HEK293 (cell line): Measurements from ENCODE around the gene RNH1.

ENCODE experiments used
- CTCF ChIA-PET: fragments of 350-600 bp; formaldehyde crosslinking; extraction: SDS; loops from one replicate; lab custom pipeline; 2021; ENCODE audit warnings: antibody characterized with exemption; lab: Yijun Ruan, JAX
- POLR2A ChIA-PET: fragments of 300-600 bp; formaldehyde crosslinking; extraction: SDS; loops from one replicate; lab custom pipeline; 2020; ENCODE audit warnings: antibody characterized with exemption, inconsistent platforms; lab: Yijun Ruan, JAX
- H3K27ac ChIP-seq: fragments of 200-500 bp; sonication (Bioruptor generic); 2 replicates; pipeline ENCODE4 v1.5.1; 2014; ENCODE audit warnings: low read depth, low read length, control low read depth, inconsistent platforms; ENCODE audit errors: extremely low read depth
- H3K36me3 ChIP-seq, 2 experiments: fragments of 200-500 bp in 1 of 2; sonication (Bioruptor generic) in 1 of 2; 1 replicate in 1 of 2; 2 replicates in 1 of 2; pipeline ENCODE4 v1.5.1; 2014 to 2017; ENCODE audit warnings: inconsistent platforms in 2 of 2, low read length in 2 of 2; ENCODE audit not compliant: control insufficient read depth in 2 of 2, insufficient read depth in 1 of 2
- H3K4me1 ChIP-seq: fragments of 200-500 bp; sonication (Bioruptor generic); 2 replicates; pipeline ENCODE4 v1.5.1; 2014; ENCODE audit warnings: mild to moderate bottlenecking, low read length, inconsistent platforms; ENCODE audit not compliant: control insufficient read depth, insufficient read depth
- H3K4me3 ChIP-seq: 2 replicates; pipeline ENCODE4 v1.5.1; 2011; ENCODE audit warnings: low read depth, mild to moderate bottlenecking, control low read depth, low read length, moderate library complexity
- H3K9me3 ChIP-seq: fragments of 200-500 bp; sonication (Bioruptor generic); 2 replicates; pipeline ENCODE4 v1.5.1; 2014; ENCODE audit warnings: low read depth, low read length, inconsistent platforms; ENCODE audit not compliant: control insufficient read depth, insufficient read depth
- GFI1B ChIP-seq: fragments of 450-650 bp; formaldehyde crosslinking; IDR thresholded peaks from 2 replicates; pipeline ENCODE4 v1.5.1; 2016; ENCODE audit warnings: missing biosample characterization, missing genetic modification characterization
- HOXA7 ChIP-seq: sonication (generic); formaldehyde crosslinking; IDR thresholded peaks from 2 replicates; pipeline ENCODE4 v1.8.1; 2022; ENCODE audit warnings: missing genetic modification reagents, borderline replicate concordance
- KLF1 ChIP-seq: fragments of 450-650 bp; formaldehyde crosslinking; IDR thresholded peaks from 2 replicates; pipeline ENCODE4 v1.5.1; 2016; ENCODE audit warnings: missing biosample characterization, missing genetic modification characterization
- KLF7 ChIP-seq: fragments of 450-650 bp; formaldehyde crosslinking; IDR thresholded peaks from 2 replicates; pipeline ENCODE4 v1.5.1; 2016; ENCODE audit warnings: missing biosample characterization, missing genetic modification characterization, borderline replicate concordance
- KLF8 ChIP-seq: fragments of 450-650 bp; formaldehyde crosslinking; IDR thresholded peaks from 2 replicates; pipeline ENCODE4 v1.5.1; 2016; ENCODE audit warnings: missing biosample characterization, missing genetic modification characterization
- MZF1 ChIP-seq: fragments of 450-650 bp; formaldehyde crosslinking; IDR thresholded peaks from 2 replicates; pipeline ENCODE4 v1.5.1; 2017; ENCODE audit warnings: missing biosample characterization, missing genetic modification characterization, borderline replicate concordance
- SP7 ChIP-seq: fragments of 450-650 bp; formaldehyde crosslinking; IDR thresholded peaks from 2 replicates; pipeline ENCODE4 v1.5.1; 2016; ENCODE audit warnings: missing biosample characterization, missing genetic modification characterization
- YY1 ChIP-seq: fragments of 450-650 bp; formaldehyde crosslinking; IDR thresholded peaks from 2 replicates; pipeline ENCODE4 v1.5.1; 2018; ENCODE audit warnings: missing biosample characterization, missing genetic modification characterization
- ZBTB8A ChIP-seq: fragments of 450-650 bp; formaldehyde crosslinking; IDR thresholded peaks from 2 replicates; pipeline ENCODE4 v1.5.1; 2016; ENCODE audit warnings: missing biosample characterization, missing genetic modification characterization
- ZIC2 ChIP-seq: fragments of 450-650 bp; formaldehyde crosslinking; IDR thresholded peaks from 2 replicates; pipeline ENCODE4 v1.5.1; 2016; ENCODE audit warnings: missing biosample characterization, missing genetic modification characterization
- ZNF121 ChIP-seq: fragments of 450-650 bp; formaldehyde crosslinking; IDR thresholded peaks from 2 replicates; pipeline ENCODE4 v1.5.1; 2016; ENCODE audit warnings: missing biosample characterization, missing genetic modification characterization
- ZNF138 ChIP-seq: fragments of 450-650 bp; formaldehyde crosslinking; IDR thresholded peaks from 2 replicates; pipeline ENCODE4 v1.5.1; 2016; ENCODE audit warnings: missing biosample characterization, missing genetic modification characterization, borderline replicate concordance
- ZNF155 ChIP-seq: fragments of 450-650 bp; formaldehyde crosslinking; IDR thresholded peaks from 2 replicates; pipeline ENCODE4 v1.5.1; 2016; ENCODE audit warnings: missing biosample characterization, missing genetic modification characterization
- ZNF175 ChIP-seq: fragments of 450-650 bp; formaldehyde crosslinking; IDR thresholded peaks from 2 replicates; pipeline ENCODE4 v1.5.1; 2016; ENCODE audit warnings: missing biosample characterization, missing genetic modification characterization
- ZNF221 ChIP-seq: fragments of 450-650 bp; formaldehyde crosslinking; IDR thresholded peaks from 2 replicates; pipeline ENCODE4 v1.5.1; 2017; ENCODE audit warnings: missing biosample characterization, missing genetic modification characterization, borderline replicate concordance
- ZNF26 ChIP-seq: fragments of 450-650 bp; formaldehyde crosslinking; IDR thresholded peaks from 2 replicates; pipeline ENCODE4 v1.5.1; 2016; ENCODE audit warnings: missing biosample characterization, missing genetic modification characterization
- ZNF433 ChIP-seq: fragments of 450-650 bp; formaldehyde crosslinking; IDR thresholded peaks from 2 replicates; pipeline ENCODE4 v1.5.1; 2016; ENCODE audit warnings: missing biosample characterization, missing genetic modification characterization, low read depth
- ZNF560 ChIP-seq: fragments of 450-650 bp; formaldehyde crosslinking; IDR thresholded peaks from 2 replicates; pipeline ENCODE4 v1.5.1; 2017; ENCODE audit warnings: missing biosample characterization, missing genetic modification characterization, borderline replicate concordance
- ZNF600 ChIP-seq: fragments of 450-650 bp; formaldehyde crosslinking; IDR thresholded peaks from 2 replicates; pipeline ENCODE4 v1.5.1; 2016; ENCODE audit warnings: missing biosample characterization, missing genetic modification characterization
- ZNF768 ChIP-seq: fragments of 450-650 bp; formaldehyde crosslinking; IDR thresholded peaks from 2 replicates; pipeline ENCODE4 v1.5.1; 2018; ENCODE audit warnings: missing biosample characterization, mild to moderate bottlenecking, missing genetic modification characterization

Gene RNH1

GRCh38 chr11:457111-457760 is 49.8 kb downstream of the RNH1 start (continued):
- no peak for TF ChIP-seq ZNF155 (tag by site-specific recombination)
- TF ChIP-seq ZNF221 (tag by site-specific recombination): no peak

- no peaks in the 10 kb centered on the region for H3K9me3 ChIP-seq
- TF ChIP-seq ZNF121 (tag by site-specific recombination): no peak
- TF ChIP-seq ZIC2: peak; percentile 34; the same call in 1 of the 2 replicates
- no peak overlapping the region for H3K4me3 ChIP-seq
- H3K27ac ChIP-seq: no peak overlapping the region
- POLR2A ChIA-PET: no interaction called here
- no peaks in the 10 kb centered on the region for H3K4me1 ChIP-seq
- CTCF ChIA-PET: interaction anchor here (0.5 kb wide), 1 partner anchor 16 kb away, joined by 3 read pairs; no protein-coding TSS in a partner anchor
- peaks cover 0 to 80% of the 10 kb centered on the region in 2 experiments; a peak in 1 of 3 replicates for H3K36me3 ChIP-seq
These were observed 50.5 kb downstream of the RNH1 start for GRCh38 chr11:456533-456932.

GRCh38 chr11:455566-456147 is 51.4 kb downstream of the RNH1 start:
- CTCF ChIA-PET: interaction anchor here (0.5 to 0.7 kb wide), 2 partner anchors 10 to 15 kb away, joined by 3 to 5 read pairs; no protein-coding TSS in a partner anchor
- H3K36me3 ChIP-seq: peaks cover 0 to 72% of the 10 kb centered on the region in 2 experiments; a peak in 1 of 3 replicates
- POLR2A ChIA-PET: no interaction called here

GRCh38 chr11:454801-455565 is 52.1 kb downstream of the RNH1 start:
- POLR2A ChIA-PET: interaction anchor here (0.6 kb wide), 1 partner anchor 254 kb away, joined by 3 read pairs; no protein-coding TSS in a partner anchor

More at GRCh38 chr11:455566-456147, 51.4 kb downstream of the RNH1 start:
- no peaks in the 10 kb centered on the region for H3K9me3 ChIP-seq
- H3K4me3 ChIP-seq: no peak overlapping the region
- peak; percentile 27; the same call in 1 of the 2 replicates for TF ChIP-seq KLF1
- TF ChIP-seq GFI1B (tag by site-specific recombination): no peak
- no peak for TF ChIP-seq KLF8 (tag by site-specific recombination)
- no peak for TF ChIP-seq ZNF768 (tag by site-specific recombination)
- no peaks in the 10 kb centered on the region for H3K4me1 ChIP-seq
- no peak overlapping the region for H3K27ac ChIP-seq

GRCh38 chr11:454043-454442 is 53.0 kb downstream of the RNH1 start:
- H3K27ac ChIP-seq: no peak overlapping the region
- POLR2A ChIA-PET: interaction anchor here (0.6 kb wide), 1 partner anchor 253 kb away, joined by 3 read pairs; no protein-coding TSS in a partner anchor
- no peaks in the 10 kb centered on the region for H3K4me1 ChIP-seq

More at GRCh38 chr11:454801-455565, 52.1 kb downstream of the RNH1 start:
- Histone ChIP-seq H3K9me3 (no peaks in the 10 kb centered on the region), H3K4me3 (no peak overlapping the region), H3K27ac (no peak overlapping the region), H3K4me1 (no peaks in the 10 kb centered on the region), H3K36me3 (peaks cover 0 to 65% of the 10 kb centered on the region in 2 experiments; a peak in 1 of 3 replicates)
- CTCF ChIA-PET: no interaction called here
- TF ChIP-seq ZIC2 (peak; percentile 76), ZNF433 (no peak)

GRCh38 chr11:453564-453963 is 53.5 kb downstream of the RNH1 start:
- CTCF ChIA-PET: interaction anchor here (0.6 to 1.2 kb wide), 2 partner anchors 65 to 100 kb away, joined by 3 read pairs; no protein-coding TSS in a partner anchor
- POLR2A ChIA-PET: no interaction called here
- H3K36me3 ChIP-seq: peaks cover 0 to 51% of the 10 kb centered on the region in 2 experiments; a peak in 1 of 3 replicates
- H3K4me3 ChIP-seq: no peak overlapping the region
- no peak overlapping the region for H3K27ac ChIP-seq
- no peaks in the 10 kb centered on the region for H3K9me3 ChIP-seq
- no peaks in the 10 kb centered on the region for H3K4me1 ChIP-seq
- TF ChIP-seq SP7 (tag by site-specific recombination): no peak
- no peak for TF ChIP-seq ZNF175
- TF ChIP-seq MZF1 (tag by site-specific recombination): no peak
- no peak for TF ChIP-seq ZNF26 (tag by site-specific recombination)
- TF ChIP-seq ZNF138: no peak
- TF ChIP-seq ZNF560 (tag by site-specific recombination): no peak
- TF ChIP-seq YY1 (tag by site-specific recombination): no peak
- no peak for TF ChIP-seq HOXA7
- no peak for TF ChIP-seq KLF7 (tag by site-specific recombination)

More at GRCh38 chr11:454043-454442, 53.0 kb downstream of the RNH1 start:
- CTCF ChIA-PET: interaction anchor here (0.6 kb wide), 1 partner anchor 100 kb away, joined by 3 read pairs; no protein-coding TSS in a partner anchor
- no peak overlapping the region for H3K4me3 ChIP-seq
- no peak for TF ChIP-seq ZBTB8A (tag by site-specific recombination)
- TF ChIP-seq ZNF600 (tag by site-specific recombination): peak; percentile 37; the same call in 1 of the 2 replicates
- TF ChIP-seq, all 188 proteins: peak for 1
- H3K36me3 ChIP-seq: peaks cover 0 to 56% of the 10 kb centered on the region in 2 experiments; a peak in 1 of 3 replicates
- no peaks in the 10 kb centered on the region for H3K9me3 ChIP-seq
